GM18868 (cell line): Measurements from ENCODE around the gene NCCRP1.
"Not testable (repeated sequence)": the region's sequence is repeated elsewhere in the genome, so short reads cannot be mapped to it uniquely, and the experiment has no call there.

Source experiments
- ATAC-seq: cut with Tn5 transposase; IDR thresholded peaks from one replicate; pipeline ENCODE4 v1.9.1; 2021; ENCODE audit warnings: mild to moderate bottlenecking, moderate library complexity; ENCODE audit not compliant: unreplicated experiment

Gene NCCRP1

GRCh38 chr19:39243741-39244140 lies 47.0 kb downstream of the NCCRP1 start:
- ATAC-seq = not testable (repeated sequence)

- not testable (repeated sequence) for ATAC-seq
Measured at GRCh38 chr19:39244410-39245100, 47.8 kb downstream of the NCCRP1 start, which contains the start of gene IFNL3. TSS of gene IFNL3 (minus strand) at chr19:39245006. CDS start at chr19:39244967, 39 bp downstream.

GRCh38 chr19:39245166-39245565 lies 48.4 kb downstream of the NCCRP1 start:
- not testable (repeated sequence) for ATAC-seq

GRCh38 chr19:39246951-39247669 lies 50.3 kb downstream of the NCCRP1 start:
- no peak for ATAC-seq

- ATAC-seq = no peak
Measured at GRCh38 chr19:39247701-39248664, 51.2 kb downstream of the NCCRP1 start.

- ATAC-seq = no peak
Measured at GRCh38 chr19:39248806-39249205, 52.0 kb downstream of the NCCRP1 start, which contains the start of gene IFNL4. TSS of gene IFNL4 (minus strand) at chr19:39248856.

GRCh38 chr19:39251081-39251480 lies 54.3 kb downstream of the NCCRP1 start:
- ATAC-seq = no peak
